H9 (cell line): ENCODE data around the gene PEX14. TPM values are rescaled to one million over a fixed set of nuclear protein-coding genes. Genes with fewer than 3 reads are reported as not detected.
A peak's percentile ranks its signal among the peaks of the same experiment; 100 is the strongest.

Source experiments
- DNase-seq: peaks from one replicate; pipeline ENCODE4 v3.0.0-alpha.2; 2017
- H2AFZ ChIP-seq: one replicate; pipeline ENCODE4 v1.6.1; 2013; ENCODE audit warnings: mild to moderate bottlenecking, low read length, control low read depth, moderate library complexity
- H2AK5ac ChIP-seq: 2 replicates; pipeline ENCODE4 v1.6.1; 2013; ENCODE audit warnings: low read length, control low read depth, mixed read lengths; ENCODE audit not compliant: insufficient read length
- H2BK120ac ChIP-seq: one replicate; pipeline ENCODE4 v1.6.1; 2013; ENCODE audit warnings: low read depth, mild to moderate bottlenecking, low read length, control low read depth, inconsistent platforms; ENCODE audit not compliant: poor library complexity, severe bottlenecking
- H2BK12ac ChIP-seq: 2 replicates; pipeline ENCODE4 v1.6.1; 2013; ENCODE audit warnings: low read length, control low read depth, mixed read lengths, low read depth; ENCODE audit not compliant: insufficient read length
- H2BK15ac ChIP-seq: 2 replicates; pipeline ENCODE4 v1.6.1; 2013; ENCODE audit warnings: low read depth, low read length, control low read depth
- H2BK20ac ChIP-seq: one replicate; pipeline ENCODE4 v1.6.1; 2013; ENCODE audit warnings: low read depth, mild to moderate bottlenecking, low read length, control low read depth, inconsistent platforms; ENCODE audit not compliant: poor library complexity, severe bottlenecking
- H2BK5ac ChIP-seq: 2 replicates; pipeline ENCODE4 v1.6.1; 2013; ENCODE audit warnings: low read length, control low read depth, mixed read lengths; ENCODE audit not compliant: insufficient read length
- H3K14ac ChIP-seq: 2 replicates; pipeline ENCODE4 v1.6.1; 2013; ENCODE audit warnings: low read length, control low read depth; ENCODE audit not compliant: insufficient read depth
- H3K18ac ChIP-seq: 2 replicates; pipeline ENCODE4 v1.6.1; 2013; ENCODE audit warnings: low read depth, mild to moderate bottlenecking, mixed read lengths, low read length, control low read depth; ENCODE audit not compliant: insufficient read length
- H3K23ac ChIP-seq: 2 replicates; pipeline ENCODE4 v1.6.1; 2013; ENCODE audit warnings: low read length, control low read depth, mixed read lengths, low read depth; ENCODE audit not compliant: insufficient read length
- H3K23me2 ChIP-seq: 2 replicates; pipeline ENCODE4 v1.6.1; 2013; ENCODE audit warnings: low read depth, mild to moderate bottlenecking, mixed read lengths, low read length, control low read depth; ENCODE audit not compliant: insufficient read length, poor library complexity, severe bottlenecking
- H3K27ac ChIP-seq: 2 replicates; pipeline ENCODE4 v1.5.1; 2013; ENCODE audit warnings: low read length, control low read depth, mixed read lengths, low read depth; ENCODE audit not compliant: insufficient read length
- H3K27me3 ChIP-seq: 2 replicates; pipeline ENCODE4 v1.6.1; 2013; ENCODE audit warnings: low read length, control low read depth, inconsistent platforms; ENCODE audit not compliant: insufficient read depth
- H3K4ac ChIP-seq: 2 replicates; pipeline ENCODE4 v1.6.1; 2013; ENCODE audit warnings: low read depth, mild to moderate bottlenecking, control low read depth, inconsistent platforms, low read length, moderate library complexity
- H3K4me1 ChIP-seq: 2 replicates; pipeline ENCODE4 v1.6.1; 2013; ENCODE audit warnings: low read length, control low read depth, inconsistent platforms; ENCODE audit not compliant: insufficient read depth
- H3K4me2 ChIP-seq: 2 replicates; pipeline ENCODE4 v1.6.1; 2013; ENCODE audit warnings: low read length, control low read depth, mixed read lengths; ENCODE audit not compliant: insufficient read length, insufficient read depth
- H3K56ac ChIP-seq: 2 replicates; pipeline ENCODE4 v1.6.1; 2013; ENCODE audit warnings: low read depth, mild to moderate bottlenecking, mixed read lengths, low read length, control low read depth; ENCODE audit not compliant: insufficient read length
- H3K79me1 ChIP-seq: 2 replicates; pipeline ENCODE4 v1.6.1; 2013; ENCODE audit warnings: low read depth, mild to moderate bottlenecking, moderate library complexity, low read length, control low read depth, inconsistent platforms; ENCODE audit not compliant: insufficient read depth, poor library complexity, severe bottlenecking
- H3K79me2 ChIP-seq: 2 replicates; pipeline ENCODE4 v1.6.1; 2013; ENCODE audit warnings: low read length, control low read depth, inconsistent platforms; ENCODE audit not compliant: insufficient read depth
- H3K9ac ChIP-seq: 2 replicates; pipeline ENCODE4 v1.6.1; 2013; ENCODE audit warnings: low read length, control low read depth, mixed read lengths; ENCODE audit not compliant: insufficient read length; ENCODE audit errors: extremely low read depth
- H3K9me3 ChIP-seq: one replicate; pipeline ENCODE4 v1.6.1; 2013; ENCODE audit warnings: low read depth, low read length, inconsistent platforms; ENCODE audit not compliant: control insufficient read depth
- H3T11ph ChIP-seq: one replicate; pipeline ENCODE4 v1.6.1; 2013; ENCODE audit warnings: mild to moderate bottlenecking, low read length, control low read depth, inconsistent platforms
- H4K20me1 ChIP-seq: one replicate; pipeline ENCODE4 v1.6.1; 2013; ENCODE audit not compliant: control insufficient read depth, insufficient read length, insufficient read depth
- H4K5ac ChIP-seq: 2 replicates; pipeline ENCODE4 v1.6.1; 2013; ENCODE audit warnings: low read depth, mild to moderate bottlenecking, mixed read lengths, low read length, control low read depth; ENCODE audit not compliant: insufficient read length
- H4K8ac ChIP-seq: replicated peaks from 2 replicates; pipeline ENCODE4 v1.6.1; 2013; ENCODE audit warnings: low read length, control low read depth, mixed read lengths, low read depth; ENCODE audit not compliant: insufficient read length
- H4K91ac ChIP-seq: 2 replicates; pipeline ENCODE4 v1.6.1; 2013; ENCODE audit warnings: low read depth, mild to moderate bottlenecking, moderate library complexity, mixed read lengths, low read length, control low read depth; ENCODE audit not compliant: insufficient read length
- H3K27ac Mint-ChIP-seq, 3 experiments: 2 replicates in 2 of 3; 3 replicates in 1 of 3; pipeline ENCODE4 v1.8.0; 2020 to 2021; ENCODE audit warnings: mixed read lengths in 3 of 3, mild to moderate bottlenecking in 1 of 3, moderate library complexity in 1 of 3
- H3K27me3 Mint-ChIP-seq: 2 replicates; pipeline ENCODE4 v1.8.0; 2021; ENCODE audit warnings: low read depth, mild to moderate bottlenecking, moderate library complexity, mixed read lengths
- H3K36me3 Mint-ChIP-seq, 3 experiments: 2 replicates in 2 of 3; 3 replicates in 1 of 3; pipeline ENCODE4 v1.8.0; 2020 to 2021; ENCODE audit warnings: low read depth in 3 of 3, mixed read lengths in 3 of 3; ENCODE audit not compliant: insufficient read depth in 1 of 3
- H3K4me1 Mint-ChIP-seq, 2 experiments: 2 replicates each; pipeline ENCODE4 v1.8.0; 2020; ENCODE audit warnings: mixed read lengths in 2 of 2
- H3K4me3 Mint-ChIP-seq, 2 experiments: 2 replicates in 1 of 2; 3 replicates in 1 of 2; pipeline ENCODE4 v1.8.0; 2020 to 2021; ENCODE audit warnings: mild to moderate bottlenecking in 2 of 2, mixed read lengths in 2 of 2, moderate library complexity in 1 of 2
- H3K9me3 Mint-ChIP-seq, 2 experiments: 2 replicates in 1 of 2; 3 replicates in 1 of 2; pipeline ENCODE4 v1.8.0; 2020; ENCODE audit warnings: mild to moderate bottlenecking in 2 of 2, mixed read lengths in 2 of 2, moderate library complexity in 1 of 2
- WGBS: extraction: QIAGEN DNeasy Blood & Tissue Kit; methylation state at CpG from one replicate; pipeline ENCODE4 v1.1.7; 2013; ENCODE audit warnings: missing lambda C conversion rate, low lambda C conversion rate, mixed read lengths; ENCODE audit not compliant: insufficient read length; ENCODE audit errors: extremely low coverage; 5-methylcytosine and 5-hydroxymethylcytosine counted together
- total RNA-seq: library from RNA; stranded (reverse); gene quantifications from 2 replicates; pipeline ENCODE4 v1.2.1, GENCODE V29; 2021
- TF ChIP-seq, protein P1 (sequence below): fragments of 200-600 bp; sonication (generic); conservative IDR thresholded peaks from 3 replicates; pipeline ENCODE4 v1.8.0; 2021; ENCODE audit warnings: antibody characterized with exemption, mild to moderate bottlenecking

PEX14 gene
- total RNA-seq, 1 experiment from 2014 or later, result 23.9 TPM

DNA sequence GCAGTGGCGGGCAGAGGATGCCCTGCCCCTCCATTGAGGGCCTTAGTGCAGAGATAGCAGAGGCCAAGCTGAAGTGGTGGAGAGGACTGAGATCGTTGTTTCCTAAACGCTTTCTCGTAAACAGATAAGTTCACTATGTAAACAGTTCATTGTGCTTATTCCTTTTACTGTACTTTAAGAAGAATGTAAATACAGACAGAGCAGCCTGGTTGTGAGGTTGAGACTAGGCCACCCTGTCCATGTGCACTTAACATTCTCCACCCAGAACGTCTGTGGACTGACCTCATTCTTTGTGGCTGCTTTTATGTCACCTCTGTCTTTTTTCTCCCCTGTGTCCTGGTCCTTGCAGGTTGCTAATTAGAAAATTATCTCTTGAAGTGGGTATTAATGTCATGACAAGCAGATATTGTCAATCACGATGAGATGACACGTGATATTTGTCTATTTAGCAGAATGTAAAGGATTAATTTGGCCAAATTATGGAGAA lies 36.0 kb upstream of the PEX14 start:
- H2BK120ac ChIP-seq, result no peak overlapping the region
- H4K5ac ChIP-seq, result no peak overlapping the region
- no peaks in the 10 kb centered on the region for H3K9me3 ChIP-seq
- H3K27me3 ChIP-seq, result no peaks in the 10 kb centered on the region
- H3K4me3 Mint-ChIP-seq, result no peak overlapping the region
- no peak for DNase-seq
- TF ChIP-seq, protein P1, sequence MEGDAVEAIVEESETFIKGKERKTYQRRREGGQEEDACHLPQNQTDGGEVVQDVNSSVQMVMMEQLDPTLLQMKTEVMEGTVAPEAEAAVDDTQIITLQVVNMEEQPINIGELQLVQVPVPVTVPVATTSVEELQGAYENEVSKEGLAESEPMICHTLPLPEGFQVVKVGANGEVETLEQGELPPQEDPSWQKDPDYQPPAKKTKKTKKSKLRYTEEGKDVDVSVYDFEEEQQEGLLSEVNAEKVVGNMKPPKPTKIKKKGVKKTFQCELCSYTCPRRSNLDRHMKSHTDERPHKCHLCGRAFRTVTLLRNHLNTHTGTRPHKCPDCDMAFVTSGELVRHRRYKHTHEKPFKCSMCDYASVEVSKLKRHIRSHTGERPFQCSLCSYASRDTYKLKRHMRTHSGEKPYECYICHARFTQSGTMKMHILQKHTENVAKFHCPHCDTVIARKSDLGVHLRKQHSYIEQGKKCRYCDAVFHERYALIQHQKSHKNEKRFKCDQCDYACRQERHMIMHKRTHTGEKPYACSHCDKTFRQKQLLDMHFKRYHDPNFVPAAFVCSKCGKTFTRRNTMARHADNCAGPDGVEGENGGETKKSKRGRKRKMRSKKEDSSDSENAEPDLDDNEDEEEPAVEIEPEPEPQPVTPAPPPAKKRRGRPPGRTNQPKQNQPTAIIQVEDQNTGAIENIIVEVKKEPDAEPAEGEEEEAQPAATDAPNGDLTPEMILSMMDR, result no peak
- no peak overlapping the region for H4K91ac ChIP-seq
- no CpG with 5 or more reads among the region's 7 CpGs for WGBS
- no peak overlapping the region for H3K14ac ChIP-seq
- no peaks in the 10 kb centered on the region for H4K20me1 ChIP-seq
- no peak overlapping the region for H3K56ac ChIP-seq
- H3K18ac ChIP-seq, result no peak overlapping the region
- no peak overlapping the region for H3T11ph ChIP-seq
- no peak overlapping the region for H3K27ac ChIP-seq
- no peaks in the 10 kb centered on the region for H3K9me3 Mint-ChIP-seq
- H2AFZ ChIP-seq, result no peak overlapping the region
- no peak overlapping the region for H3K23ac ChIP-seq
- H2AK5ac ChIP-seq, result no peak overlapping the region
- H3K79me2 ChIP-seq, result no peaks in the 10 kb centered on the region
- no peak overlapping the region for H4K8ac ChIP-seq
- no peak overlapping the region for H2BK12ac ChIP-seq
- no peak overlapping the region for H2BK5ac ChIP-seq
- no peak overlapping the region for H3K4me2 ChIP-seq
- no peak overlapping the region for H3K9ac ChIP-seq
- H3K23me2 ChIP-seq, result no peaks in the 10 kb centered on the region
- no peaks in the 10 kb centered on the region for H3K27me3 Mint-ChIP-seq
- H2BK15ac ChIP-seq, result no peak overlapping the region
- H2BK20ac ChIP-seq, result no peak overlapping the region
- H3K36me3 Mint-ChIP-seq, result peaks cover 0 to 4% (median 0%) of the 10 kb centered on the region in 3 experiments; a peak in 3 of 7 replicates
- peak overlapping the region in 2 of 3 experiments; percentile 29 to 38; a peak in 1 of 7 replicates for H3K27ac Mint-ChIP-seq
- H3K4me1 Mint-ChIP-seq, result no peaks in the 10 kb centered on the region
- no peak overlapping the region for H3K4ac ChIP-seq
- no peaks in the 10 kb centered on the region for H3K4me1 ChIP-seq
- H3K79me1 ChIP-seq, result no peaks in the 10 kb centered on the region
